ENCODE results near the gene SAYSD1.

Gene SAYSD1

GRCh38 chr6:39076623-39077535 lies 38.1 kb downstream of the SAYSD1 start:
- no peak overlapping the region for H2AFZ ChIP-seq (ENCODE audit: low read depth, low read length)
- H3K27ac ChIP-seq (ENCODE audit: low read length) = no peak overlapping the region
- H3K9me3 ChIP-seq (ENCODE audit: insufficient read depth, low read length) = no peaks in the 10 kb centered on the region
- H3K27me3 ChIP-seq (ENCODE audit: low read depth, low read length) = peaks cover 7% of the 10 kb centered on the region; the same call in 1 of the 2 replicates
- H3K9ac ChIP-seq (ENCODE audit: low read length) = no peak overlapping the region
- no peak overlapping the region for H3K4me3 ChIP-seq (ENCODE audit: low read length)
- H3K4me2 ChIP-seq (ENCODE audit: low read length) = no peak overlapping the region
- H3K36me3 ChIP-seq (replicated peaks; ENCODE audit: low read depth, low read length) = no peaks in the 10 kb centered on the region
- H3K79me2 ChIP-seq (ENCODE audit: low read length) = no peaks in the 10 kb centered on the region
- H3K4me1 ChIP-seq (ENCODE audit: low read length) = peaks cover 5% of the 10 kb centered on the region
- no peak for TF ChIP-seq CTCF (IDR thresholded peaks at IDR 0.05; ENCODE audit: low read depth, low read length)
- no peak for TF ChIP-seq EZH2phosphoT487 (IDR thresholded peaks at IDR 0.05; ENCODE audit: low read depth)
- no peaks in the 10 kb centered on the region for H4K20me1 ChIP-seq (ENCODE audit: insufficient read depth, low read length)

GRCh38 chr6:39075807-39076622 lies 39.0 kb downstream of the SAYSD1 start:
- no peaks in the 10 kb centered on the region for H3K36me3 ChIP-seq (replicated peaks; ENCODE audit: low read depth, low read length)
- no peak overlapping the region for H3K4me2 ChIP-seq (ENCODE audit: low read length)
- no peak overlapping the region for H3K4me3 ChIP-seq (ENCODE audit: low read length)
- H4K20me1 ChIP-seq (ENCODE audit: insufficient read depth, low read length) = no peaks in the 10 kb centered on the region
- H3K79me2 ChIP-seq (ENCODE audit: low read length) = no peaks in the 10 kb centered on the region
- H2AFZ ChIP-seq (ENCODE audit: low read depth, low read length) = no peak overlapping the region
- H3K27me3 ChIP-seq (ENCODE audit: low read depth, low read length) = peaks cover 10% of the 10 kb centered on the region; the same call in 1 of the 2 replicates
- TF ChIP-seq CTCF (IDR thresholded peaks at IDR 0.05; ENCODE audit: low read depth, low read length) (no peak), EZH2phosphoT487 (IDR thresholded peaks at IDR 0.05; ENCODE audit: low read depth) (no peak)
- no peak overlapping the region for H3K9ac ChIP-seq (ENCODE audit: low read length)
- H3K4me1 ChIP-seq (ENCODE audit: low read length) = no peaks in the 10 kb centered on the region
- no peak overlapping the region for H3K27ac ChIP-seq (ENCODE audit: low read length)
- no peaks in the 10 kb centered on the region for H3K9me3 ChIP-seq (ENCODE audit: insufficient read depth, low read length)

GRCh38 chr6:39075010-39075686 lies 39.8 kb downstream of the SAYSD1 start:
- H4K20me1 ChIP-seq (ENCODE audit: insufficient read depth, low read length) = no peaks in the 10 kb centered on the region
- H3K9ac ChIP-seq (ENCODE audit: low read length) = no peak overlapping the region
- no peaks in the 10 kb centered on the region for H3K36me3 ChIP-seq (replicated peaks; ENCODE audit: low read depth, low read length)
- TF ChIP-seq CTCF (IDR thresholded peaks at IDR 0.05; ENCODE audit: low read depth, low read length) = no peak
- no peak for TF ChIP-seq EZH2phosphoT487 (IDR thresholded peaks at IDR 0.05; ENCODE audit: low read depth)
- no peaks in the 10 kb centered on the region for H3K79me2 ChIP-seq (ENCODE audit: low read length)
- H3K4me1 ChIP-seq (ENCODE audit: low read length) = no peaks in the 10 kb centered on the region
- no peak overlapping the region for H3K4me2 ChIP-seq (ENCODE audit: low read length)
- H3K4me3 ChIP-seq (ENCODE audit: low read length) = no peak overlapping the region
- H3K27me3 ChIP-seq (ENCODE audit: low read depth, low read length) = peaks cover 10% of the 10 kb centered on the region; the same call in 1 of the 2 replicates
- H3K27ac ChIP-seq (ENCODE audit: low read length) = no peak overlapping the region
- no peak overlapping the region for H2AFZ ChIP-seq (ENCODE audit: low read depth, low read length)
- no peaks in the 10 kb centered on the region for H3K9me3 ChIP-seq (ENCODE audit: insufficient read depth, low read length)
